ENCODE results near the gene HMCN1.

- TF ChIP-seq, protein P1, sequence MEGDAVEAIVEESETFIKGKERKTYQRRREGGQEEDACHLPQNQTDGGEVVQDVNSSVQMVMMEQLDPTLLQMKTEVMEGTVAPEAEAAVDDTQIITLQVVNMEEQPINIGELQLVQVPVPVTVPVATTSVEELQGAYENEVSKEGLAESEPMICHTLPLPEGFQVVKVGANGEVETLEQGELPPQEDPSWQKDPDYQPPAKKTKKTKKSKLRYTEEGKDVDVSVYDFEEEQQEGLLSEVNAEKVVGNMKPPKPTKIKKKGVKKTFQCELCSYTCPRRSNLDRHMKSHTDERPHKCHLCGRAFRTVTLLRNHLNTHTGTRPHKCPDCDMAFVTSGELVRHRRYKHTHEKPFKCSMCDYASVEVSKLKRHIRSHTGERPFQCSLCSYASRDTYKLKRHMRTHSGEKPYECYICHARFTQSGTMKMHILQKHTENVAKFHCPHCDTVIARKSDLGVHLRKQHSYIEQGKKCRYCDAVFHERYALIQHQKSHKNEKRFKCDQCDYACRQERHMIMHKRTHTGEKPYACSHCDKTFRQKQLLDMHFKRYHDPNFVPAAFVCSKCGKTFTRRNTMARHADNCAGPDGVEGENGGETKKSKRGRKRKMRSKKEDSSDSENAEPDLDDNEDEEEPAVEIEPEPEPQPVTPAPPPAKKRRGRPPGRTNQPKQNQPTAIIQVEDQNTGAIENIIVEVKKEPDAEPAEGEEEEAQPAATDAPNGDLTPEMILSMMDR (IDR thresholded peaks at IDR 0.05): no peak
- no peak for TF ChIP-seq ZFX (IDR thresholded peaks at IDR 0.05; ENCODE audit: borderline replicate concordance)
Measured at GRCh38 chr1:185856482-185856881, 122.3 kb downstream of the HMCN1 start.

Measured in 22Rv1 (cell line).